ENCODE data around the gene GP1BB.

Gene GP1BB

DNA sequence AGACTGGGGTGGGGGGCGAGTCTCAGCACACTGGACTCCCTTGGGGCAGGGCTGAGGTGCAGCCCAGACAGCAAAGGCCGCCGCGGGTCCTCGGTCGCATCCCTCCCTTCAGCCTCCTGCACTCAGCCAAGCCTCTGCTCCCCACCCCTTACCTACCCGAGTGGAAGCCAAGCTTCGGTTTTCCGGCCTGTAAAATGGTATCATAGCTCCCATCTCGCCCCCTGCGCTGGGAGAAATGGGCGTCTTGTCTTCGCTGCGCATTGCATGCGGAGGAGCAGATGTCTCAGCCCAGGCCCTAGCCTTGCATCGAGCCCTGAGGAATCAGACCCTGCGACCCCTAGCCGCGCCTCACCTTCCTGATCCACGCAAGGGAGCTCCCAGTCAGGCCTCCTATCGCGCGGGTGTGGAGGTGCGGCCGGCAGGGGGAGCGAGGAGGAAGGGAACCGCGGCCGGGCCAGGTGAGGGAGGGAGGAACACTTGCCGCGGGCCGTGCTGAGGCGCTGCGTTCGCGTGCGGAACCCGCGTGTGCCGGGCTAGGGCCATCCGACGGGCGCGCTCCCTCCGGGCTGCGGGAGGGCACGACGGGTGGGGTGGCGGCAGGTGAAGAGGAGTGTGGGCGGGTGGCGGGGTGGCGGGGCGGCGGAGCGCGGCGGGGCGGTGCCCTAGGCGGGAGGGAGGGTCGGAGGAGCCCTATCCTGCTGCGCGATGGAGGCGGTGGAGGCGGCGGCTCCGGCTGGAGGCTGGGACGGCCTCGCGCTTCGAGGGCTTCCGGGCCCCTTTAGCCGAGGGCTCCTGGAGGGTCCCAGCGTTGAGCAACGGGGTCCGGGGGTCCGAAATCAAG, 33.2 kb downstream of the GP1BB start:
- peaks cover 19% of the 10 kb centered on the region for H3K4me1 Mint-ChIP-seq

DNA sequence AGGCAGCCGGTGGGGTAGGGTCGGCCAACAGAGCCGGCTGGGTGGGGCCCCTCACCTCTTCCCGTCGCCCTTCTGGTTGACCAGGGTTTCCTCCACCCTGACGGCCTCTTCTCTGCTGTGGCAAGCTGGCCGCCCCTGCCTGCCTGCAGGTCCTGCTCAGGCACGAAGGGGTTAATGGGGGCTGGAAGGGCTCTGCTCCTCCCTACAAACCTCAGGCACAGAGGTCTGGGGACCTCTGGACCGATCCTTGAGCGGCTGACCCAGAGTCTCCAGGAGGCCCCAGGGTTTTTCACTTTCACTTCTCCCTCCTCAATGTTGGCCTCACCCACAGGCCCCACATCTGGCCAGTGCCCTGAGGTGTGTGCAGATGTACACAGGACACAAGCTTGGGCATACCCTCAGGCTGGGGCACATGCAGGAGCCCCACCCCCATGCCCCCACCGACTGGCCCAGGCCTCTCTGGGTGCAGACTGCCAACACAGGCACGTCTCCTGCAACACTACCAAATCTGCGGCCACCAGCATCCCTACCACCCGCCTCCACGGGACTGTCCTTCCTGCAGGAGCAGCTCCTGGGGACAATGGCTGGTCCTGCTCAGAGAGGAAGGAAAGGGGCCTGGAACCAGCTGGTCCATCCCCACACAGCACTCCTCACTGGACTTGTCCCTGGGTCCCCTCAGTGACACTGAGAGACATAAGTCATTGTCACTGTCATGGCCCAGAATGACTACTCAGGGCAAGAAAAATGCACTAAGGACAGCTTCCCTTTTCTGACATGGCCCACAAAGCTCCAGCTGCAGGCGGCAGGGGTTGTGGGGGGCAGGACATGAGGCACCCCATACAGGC, 34.0 kb downstream of the GP1BB start:
- TF ChIP-seq, protein P1, sequence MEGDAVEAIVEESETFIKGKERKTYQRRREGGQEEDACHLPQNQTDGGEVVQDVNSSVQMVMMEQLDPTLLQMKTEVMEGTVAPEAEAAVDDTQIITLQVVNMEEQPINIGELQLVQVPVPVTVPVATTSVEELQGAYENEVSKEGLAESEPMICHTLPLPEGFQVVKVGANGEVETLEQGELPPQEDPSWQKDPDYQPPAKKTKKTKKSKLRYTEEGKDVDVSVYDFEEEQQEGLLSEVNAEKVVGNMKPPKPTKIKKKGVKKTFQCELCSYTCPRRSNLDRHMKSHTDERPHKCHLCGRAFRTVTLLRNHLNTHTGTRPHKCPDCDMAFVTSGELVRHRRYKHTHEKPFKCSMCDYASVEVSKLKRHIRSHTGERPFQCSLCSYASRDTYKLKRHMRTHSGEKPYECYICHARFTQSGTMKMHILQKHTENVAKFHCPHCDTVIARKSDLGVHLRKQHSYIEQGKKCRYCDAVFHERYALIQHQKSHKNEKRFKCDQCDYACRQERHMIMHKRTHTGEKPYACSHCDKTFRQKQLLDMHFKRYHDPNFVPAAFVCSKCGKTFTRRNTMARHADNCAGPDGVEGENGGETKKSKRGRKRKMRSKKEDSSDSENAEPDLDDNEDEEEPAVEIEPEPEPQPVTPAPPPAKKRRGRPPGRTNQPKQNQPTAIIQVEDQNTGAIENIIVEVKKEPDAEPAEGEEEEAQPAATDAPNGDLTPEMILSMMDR (IDR thresholded peaks at IDR 0.05; ENCODE audit: unreplicated experiment in 3 of 3) = no peak
- Mint-ChIP-seq H3K4me1 (peaks cover 25% of the 10 kb centered on the region), H3K4me3 (peak overlapping the region; percentile 14 to 53 (median 30)), H3K27ac (no peak overlapping the region), H3K36me3 (ENCODE audit: low read depth) (no peaks in the 10 kb centered on the region), H3K9me3 (no peaks in the 10 kb centered on the region), H3K27me3 (ENCODE audit: low read depth) (peaks cover 92% of the 10 kb centered on the region)

More for the DNA sequence above, 33.2 kb downstream of the GP1BB start:
- H3K4me3 Mint-ChIP-seq = no peak overlapping the region
- H3K27ac Mint-ChIP-seq = no peak overlapping the region
- TF ChIP-seq, protein P1 (IDR thresholded peaks at IDR 0.05; ENCODE audit: unreplicated experiment in 3 of 3) = peak; percentile 28 to 43 (median 36)
- H3K27me3 Mint-ChIP-seq (ENCODE audit: low read depth) = peaks cover 91% of the 10 kb centered on the region
- no peaks in the 10 kb centered on the region for H3K9me3 Mint-ChIP-seq
- H3K36me3 Mint-ChIP-seq (ENCODE audit: low read depth) = no peaks in the 10 kb centered on the region

DNA sequence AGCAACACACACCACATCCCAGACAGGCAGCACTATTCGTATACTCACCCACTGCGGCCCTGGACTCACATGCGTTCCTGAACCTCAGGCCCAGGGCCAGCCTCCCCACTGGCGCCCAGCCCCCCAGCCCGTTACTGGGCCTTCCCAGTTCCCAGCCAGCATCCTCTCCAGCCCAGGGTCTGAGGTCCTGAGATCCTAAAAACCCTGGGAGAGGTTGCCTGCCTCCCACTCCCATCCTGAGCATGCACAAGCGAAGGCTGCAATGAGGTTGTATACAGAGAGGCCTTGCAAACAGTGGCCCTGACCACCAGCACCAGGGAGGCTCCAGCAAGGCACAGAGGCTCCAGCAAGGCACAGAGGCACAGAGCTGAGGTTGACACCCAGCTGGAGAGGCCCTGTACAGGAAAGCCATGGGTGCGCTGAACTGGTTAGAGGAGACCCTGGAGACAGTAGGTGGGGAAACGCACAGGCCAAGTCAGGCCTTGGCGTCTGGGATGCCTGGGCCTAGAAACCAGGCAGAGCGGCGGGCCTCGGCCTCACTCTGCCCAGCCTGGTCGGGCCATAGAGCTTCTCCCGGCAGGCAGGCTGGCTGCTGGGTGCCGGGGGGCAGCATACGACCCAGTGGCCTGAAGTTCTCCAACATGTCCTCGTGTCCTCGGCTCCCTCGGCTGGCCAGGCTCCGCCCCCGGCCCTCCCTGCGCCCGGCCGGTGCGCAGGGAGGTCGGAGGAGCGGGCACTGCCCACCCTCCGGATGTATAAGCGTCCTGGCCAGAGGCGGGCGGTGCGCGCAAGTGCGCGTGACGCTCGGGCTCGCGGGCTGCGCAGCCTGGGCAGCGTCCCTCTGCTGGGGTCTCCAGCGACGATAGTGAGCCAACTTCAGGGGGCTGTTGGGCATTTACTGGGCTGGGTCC, 34.9 kb downstream of the GP1BB start:
- Mint-ChIP-seq H3K4me3 (peak overlapping the region; percentile 27 to 53 (median 32)), H3K9me3 (no peaks in the 10 kb centered on the region), H3K27ac (no peak overlapping the region), H3K4me1 (peaks cover 23% of the 10 kb centered on the region), H3K36me3 (ENCODE audit: low read depth) (no peaks in the 10 kb centered on the region), H3K27me3 (ENCODE audit: low read depth) (peaks cover 92% of the 10 kb centered on the region)
- TF ChIP-seq, protein P1 (IDR thresholded peaks at IDR 0.05; ENCODE audit: unreplicated experiment in 3 of 3) = no peak

DNA sequence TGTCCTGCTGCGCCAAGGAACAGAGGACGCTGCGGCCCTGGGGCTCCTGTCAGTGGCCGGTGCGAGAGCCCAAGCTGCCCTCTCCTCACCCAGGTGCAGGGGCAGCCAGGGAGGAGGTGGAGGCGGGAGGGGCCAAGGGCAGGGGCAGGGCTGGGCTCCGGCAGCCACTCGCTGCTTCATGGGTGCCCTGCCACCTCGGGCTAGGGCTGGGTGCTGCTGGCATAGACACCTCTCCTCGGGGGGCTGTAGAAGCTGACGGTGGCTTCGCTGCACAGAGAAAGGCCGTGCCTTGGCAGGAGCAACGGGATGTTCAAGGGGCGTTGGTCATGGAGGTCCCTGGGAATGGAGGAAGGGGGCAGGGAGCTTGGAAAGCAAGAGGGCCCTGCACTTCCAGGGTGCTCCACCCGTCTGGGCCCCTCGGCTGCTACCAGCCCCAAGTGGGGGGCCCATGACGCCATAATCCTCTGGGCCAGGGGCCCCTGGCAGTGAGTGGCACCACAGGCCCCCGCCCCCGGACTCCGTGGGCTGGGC, 35.6 kb downstream of the GP1BB start:
- Mint-ChIP-seq H3K27me3 (ENCODE audit: low read depth) (peaks cover 92% of the 10 kb centered on the region), H3K36me3 (ENCODE audit: low read depth) (no peaks in the 10 kb centered on the region), H3K9me3 (no peaks in the 10 kb centered on the region)

More for the DNA sequence above, 35.6 kb downstream of the GP1BB start:
- TF ChIP-seq, protein P1 (IDR thresholded peaks at IDR 0.05; ENCODE audit: unreplicated experiment in 3 of 3) = no peak
- Mint-ChIP-seq H3K4me3 (peak overlapping the region in 1 of 3 experiments; percentile 36), H3K4me1 (peaks cover 23% of the 10 kb centered on the region), H3K27ac (no peak overlapping the region)

Measured in nephron (organoid).